Rectal smooth muscle tissue (tissue), 1 donor: Measurements from ENCODE around the gene ZP1.

Experiments
- H3K27ac ChIP-seq: one replicate; pipeline ENCODE4 v1.7.0; 2013; ENCODE audit warnings: low read depth, low read length, inconsistent platforms
- H3K27me3 ChIP-seq: one replicate; pipeline ENCODE4 v1.7.0; 2013; ENCODE audit warnings: low read length; ENCODE audit not compliant: control insufficient read depth, insufficient read depth
- H3K36me3 ChIP-seq: one replicate; pipeline ENCODE4 v1.7.0; 2013; ENCODE audit warnings: low read length; ENCODE audit not compliant: control insufficient read depth, insufficient read depth
- H3K4me1 ChIP-seq: one replicate; pipeline ENCODE4 v1.7.0; 2013; ENCODE audit warnings: low read length; ENCODE audit not compliant: control insufficient read depth, insufficient read depth
- H3K4me3 ChIP-seq: one replicate; pipeline ENCODE4 v1.7.0; 2013; ENCODE audit warnings: low read length
- H3K9ac ChIP-seq: one replicate; pipeline ENCODE4 v1.7.0; 2013; ENCODE audit warnings: low read length

The ZP1 gene

DNA sequence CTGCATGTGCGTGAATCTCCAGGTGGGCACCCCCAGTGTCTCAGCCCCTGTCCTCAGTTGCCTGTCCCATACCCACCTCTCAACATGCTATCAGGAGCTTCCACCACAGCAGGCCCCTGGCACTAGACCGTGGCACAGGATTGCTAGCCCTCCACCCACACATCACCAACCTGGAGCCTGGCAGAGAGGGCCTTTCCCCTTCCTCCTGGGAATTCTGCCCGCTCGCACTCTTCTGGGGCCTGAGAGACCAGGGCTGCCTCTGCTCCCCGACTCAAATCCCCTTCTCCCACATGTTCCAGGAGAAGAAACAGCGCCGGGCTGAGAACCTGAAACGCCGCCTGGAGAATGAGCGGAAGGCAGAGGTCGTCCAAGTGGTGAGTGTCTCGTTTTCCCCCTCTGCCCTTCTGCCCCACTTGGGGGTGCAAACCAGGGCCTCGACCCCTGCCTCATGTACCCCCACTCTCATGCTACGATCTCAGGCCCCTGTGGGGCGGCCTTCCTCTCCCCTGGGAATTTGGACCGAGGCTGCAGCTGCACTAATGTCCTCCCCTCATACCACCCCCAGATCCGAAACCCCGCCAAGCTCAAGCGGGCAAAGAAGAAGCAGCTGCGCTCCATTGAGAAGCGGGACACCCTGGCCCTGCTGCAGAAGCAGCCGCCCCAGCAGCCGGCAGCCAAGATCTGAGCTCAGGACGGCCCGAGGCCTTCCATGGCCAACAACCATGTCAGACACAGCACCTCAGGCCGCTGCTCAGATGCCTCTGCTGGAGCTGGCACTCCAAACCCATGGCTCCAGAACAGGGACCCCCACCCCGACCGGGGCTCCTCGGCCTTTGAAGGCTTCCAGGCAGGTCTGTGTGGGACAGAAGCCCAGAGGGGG is 17.5 kb upstream of the ZP1 start:
- Histone ChIP-seq H3K4me1 (no peaks in the 10 kb centered on the region), H3K27me3 (no peaks in the 10 kb centered on the region), H3K9ac (no peak overlapping the region), H3K4me3 (no peak overlapping the region), H3K36me3 (peaks cover 21% of the 10 kb centered on the region), H3K27ac (no peak overlapping the region)

DNA sequence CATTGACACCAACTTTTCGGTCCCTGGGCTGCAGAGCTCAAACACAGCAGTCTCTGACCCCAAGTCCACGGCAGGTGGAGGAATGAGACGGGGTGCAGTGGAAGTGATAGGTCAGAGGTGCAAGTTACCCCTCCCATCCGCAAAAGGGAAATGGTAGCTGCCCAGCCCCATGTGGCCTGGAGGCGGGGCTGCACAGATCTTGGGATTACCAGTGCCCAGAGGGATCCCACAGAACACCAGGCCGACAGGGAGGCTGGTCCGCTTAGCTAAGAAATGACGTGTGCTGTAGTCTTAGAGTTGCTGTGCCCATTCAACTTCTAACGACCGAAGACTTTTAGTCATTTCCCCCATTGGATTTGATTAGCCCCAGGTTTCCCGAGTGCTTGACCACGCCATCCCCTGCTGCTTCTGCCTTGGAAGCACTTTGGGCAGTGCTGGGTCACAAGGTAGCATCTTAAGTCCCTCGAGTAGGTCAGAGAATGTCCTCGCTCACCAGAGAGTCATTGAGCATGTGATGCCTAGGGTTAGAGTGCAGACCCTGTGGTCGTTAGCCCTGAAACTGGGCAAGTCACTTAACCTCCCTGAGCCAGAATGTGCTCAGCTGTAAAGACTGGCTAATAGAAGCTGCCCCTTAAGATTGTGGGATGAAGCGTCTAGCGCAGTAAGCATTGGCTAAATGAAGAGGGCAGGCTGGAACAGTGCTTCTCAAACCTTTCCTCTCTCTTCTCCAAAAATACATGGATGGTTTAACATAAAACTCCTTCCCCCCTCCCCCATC is 15.8 kb upstream of the ZP1 start:
- Histone ChIP-seq H3K36me3 (peaks cover 21% of the 10 kb centered on the region), H3K4me3 (peak overlapping the region; percentile 27), H3K27me3 (no peaks in the 10 kb centered on the region), H3K27ac (no peak overlapping the region), H3K9ac (no peak overlapping the region), H3K4me1 (no peaks in the 10 kb centered on the region)

DNA sequence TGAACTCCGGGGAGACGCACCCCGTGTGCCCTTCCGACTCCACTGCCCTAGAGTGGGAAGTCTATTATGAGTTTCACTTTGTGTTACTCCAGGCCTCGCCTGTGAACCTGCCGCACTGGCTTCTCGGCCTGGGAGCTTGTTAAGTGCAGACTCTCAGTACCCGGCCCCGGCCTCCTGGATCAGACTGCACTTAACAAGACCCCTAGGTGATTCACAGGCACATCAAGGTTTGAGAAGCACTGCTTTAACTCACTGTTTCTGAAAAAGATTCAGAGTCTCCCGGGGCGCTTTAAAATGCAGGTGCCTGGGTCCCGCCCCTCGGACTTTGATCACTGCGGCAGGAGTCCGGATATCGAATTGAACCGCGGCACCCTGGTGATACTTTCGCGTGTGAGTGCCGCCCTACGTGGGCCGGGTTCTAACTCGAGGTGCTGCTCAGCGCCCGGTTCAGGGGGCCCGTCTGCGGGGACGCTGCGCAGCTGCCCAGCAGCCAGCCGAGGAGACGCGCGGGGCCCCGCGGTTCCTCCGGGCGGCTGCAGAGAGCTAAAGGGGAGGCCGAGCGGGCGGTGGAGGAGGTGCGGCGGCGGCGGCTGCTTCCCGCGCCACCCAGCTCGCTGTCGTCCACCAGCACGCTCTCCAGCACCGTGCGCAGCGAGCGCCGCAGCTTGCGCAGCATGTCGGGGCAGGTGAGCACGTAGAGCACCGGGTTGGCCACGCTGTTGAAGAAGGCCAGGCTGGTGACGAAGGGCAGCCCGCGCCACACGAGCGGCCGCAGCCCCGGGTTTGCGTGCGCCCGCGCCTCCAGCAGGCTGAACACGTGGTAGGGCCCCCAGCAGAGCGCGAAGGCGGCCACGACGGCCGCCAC is 15.0 kb upstream of the ZP1 start:
- no peaks in the 10 kb centered on the region for H3K4me1 ChIP-seq
- peak overlapping the region; percentile 34 for H3K4me3 ChIP-seq
- no peak overlapping the region for H3K27ac ChIP-seq
- no peaks in the 10 kb centered on the region for H3K27me3 ChIP-seq
- H3K36me3 ChIP-seq = peaks cover 21% of the 10 kb centered on the region
- no peak overlapping the region for H3K9ac ChIP-seq

DNA sequence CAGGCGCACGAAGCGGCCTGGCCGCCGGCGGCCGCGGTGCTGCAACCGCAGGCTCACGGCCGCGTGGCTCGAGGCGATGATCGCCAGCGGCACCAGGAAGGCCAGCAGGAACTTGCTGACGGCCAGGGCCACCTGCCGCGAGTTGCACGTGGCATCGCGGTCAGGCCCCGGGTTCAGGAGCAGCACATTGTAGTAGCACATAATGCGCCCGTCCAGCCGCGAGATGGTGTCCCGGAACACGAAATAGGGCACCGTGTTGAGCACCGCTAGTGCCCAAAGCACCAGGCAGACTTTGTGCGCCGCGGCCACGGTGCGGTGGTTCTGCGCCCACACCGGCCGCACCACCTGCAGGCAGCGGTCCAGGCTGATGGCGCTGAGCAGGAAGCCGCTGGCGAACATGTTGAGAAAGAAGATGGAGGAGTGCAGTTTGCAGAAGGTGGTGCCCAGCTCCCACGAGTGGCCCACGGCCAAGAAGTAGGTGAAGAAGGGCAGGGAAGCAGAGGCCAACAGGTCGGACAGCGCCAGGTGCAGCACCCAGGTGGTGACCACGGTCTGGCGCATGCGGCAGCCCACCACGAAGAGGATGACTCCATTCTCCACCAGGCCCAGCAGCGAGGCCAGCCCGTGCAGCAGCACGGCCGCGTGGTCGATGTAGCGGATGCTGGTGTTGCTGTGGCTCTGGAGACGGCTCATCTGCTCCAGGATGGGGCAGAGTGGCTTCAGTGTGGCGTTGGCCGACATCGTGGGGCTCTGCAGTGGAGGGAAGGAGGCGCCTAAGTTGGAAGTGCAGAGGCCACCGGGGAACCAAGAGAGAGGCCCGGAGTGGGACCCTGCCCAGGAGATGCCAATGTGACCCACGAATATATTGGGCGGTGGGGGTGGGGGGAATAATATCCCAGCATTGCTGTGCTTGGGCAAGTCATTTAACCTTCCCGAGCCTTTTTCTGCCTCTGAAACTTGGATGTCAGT is 14.1 kb upstream of the ZP1 start:
- Histone ChIP-seq H3K27ac (no peak overlapping the region), H3K27me3 (no peaks in the 10 kb centered on the region), H3K4me3 (peak overlapping the region; percentile 17), H3K9ac (no peak overlapping the region), H3K4me1 (no peaks in the 10 kb centered on the region), H3K36me3 (peaks cover 15% of the 10 kb centered on the region)

DNA sequence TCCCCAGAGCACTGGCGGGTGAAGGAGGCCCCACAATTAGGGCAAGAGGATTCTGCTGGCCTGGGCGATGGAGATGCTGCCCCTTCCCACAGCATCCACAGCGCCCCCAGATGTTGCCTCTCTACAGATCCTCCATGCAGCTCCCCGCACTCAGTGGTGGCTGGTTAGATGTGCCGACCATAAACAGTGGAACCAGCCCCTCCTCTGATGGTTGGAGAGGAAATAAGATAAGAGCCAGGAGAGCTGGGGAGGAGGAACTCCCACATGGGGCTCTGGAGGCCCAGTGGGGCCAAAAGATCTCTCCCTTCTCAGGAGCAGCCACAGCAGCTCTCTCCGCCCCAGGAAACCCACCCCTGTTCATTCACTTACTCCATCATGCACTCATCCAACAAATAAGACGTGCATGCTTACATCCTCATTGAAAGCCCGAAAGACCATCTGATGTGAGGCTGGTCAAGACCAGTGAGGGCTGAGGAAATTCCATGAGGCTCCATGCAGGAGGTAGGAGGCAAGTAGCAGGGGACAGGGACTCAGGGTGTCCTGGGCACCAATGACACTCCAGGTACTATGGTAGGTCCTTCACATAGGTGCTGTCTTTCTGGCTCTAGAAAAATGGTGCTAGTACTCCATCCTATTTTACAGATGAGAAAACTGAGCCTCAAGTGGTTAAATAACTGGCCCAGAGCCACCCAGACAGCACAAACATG is 13.0 kb upstream of the ZP1 start:
- Histone ChIP-seq H3K36me3 (peaks cover 8% of the 10 kb centered on the region), H3K4me1 (no peaks in the 10 kb centered on the region), H3K27ac (no peak overlapping the region), H3K9ac (no peak overlapping the region), H3K27me3 (no peaks in the 10 kb centered on the region), H3K4me3 (peak overlapping the region; percentile 5)

GRCh38 chr11:60854847-60855725 is 12.3 kb upstream of the ZP1 start:
- Histone ChIP-seq H3K27ac (no peak overlapping the region), H3K9ac (no peak overlapping the region), H3K4me1 (no peaks in the 10 kb centered on the region), H3K27me3 (no peaks in the 10 kb centered on the region), H3K36me3 (peaks cover 5% of the 10 kb centered on the region), H3K4me3 (peak overlapping the region; percentile 12)

DNA sequence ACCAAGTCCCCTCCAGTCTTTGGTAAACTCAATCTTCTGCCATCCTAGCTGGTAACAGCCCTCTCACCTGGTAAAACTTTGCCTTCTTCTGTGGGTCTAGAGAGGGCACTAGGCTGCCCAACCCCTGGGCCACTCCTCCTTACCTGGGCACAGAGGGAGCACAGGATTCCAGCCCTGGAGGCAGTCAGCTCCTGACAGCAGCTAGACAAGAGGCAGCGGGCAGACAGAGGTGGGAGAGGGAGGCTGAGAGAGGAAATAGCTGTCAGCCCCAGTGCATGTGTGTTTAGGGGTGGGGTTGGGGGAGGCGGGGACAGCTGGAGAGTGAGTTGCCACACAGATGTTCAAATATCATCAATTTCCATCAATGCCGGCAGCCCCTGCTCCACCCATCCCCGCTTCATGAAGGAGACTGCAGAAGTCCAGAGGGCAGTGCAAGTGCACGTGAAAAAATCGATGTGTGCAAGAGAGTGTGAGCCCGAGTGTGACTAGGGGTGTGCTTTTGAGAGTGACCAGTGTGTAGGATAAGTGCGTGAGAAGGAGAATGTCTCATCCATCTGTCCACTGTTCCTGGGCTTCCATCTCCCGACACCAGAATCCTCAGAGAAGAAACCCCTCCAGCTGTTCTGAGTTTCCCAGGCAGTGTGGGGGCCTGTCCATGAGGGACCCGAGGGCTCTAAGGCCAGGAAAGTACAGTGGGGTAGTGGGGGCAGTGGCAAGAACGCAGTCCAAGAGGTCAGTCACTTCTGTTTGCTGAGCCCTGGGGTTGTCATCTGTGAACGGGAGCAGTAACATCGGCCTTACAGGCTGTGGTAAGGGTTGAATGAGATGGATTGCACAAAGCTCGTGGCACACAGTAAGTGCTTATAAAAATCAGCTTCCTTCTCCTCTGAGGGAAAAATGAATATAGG is 11.4 kb upstream of the ZP1 start, which contains the start of gene PTGDR2:
Gene PTGDR2, minus strand, starts transcription at position 225 of the 908 bp plus-strand sequence. CDS start 2,228 bp downstream, outside the sequence.
- Histone ChIP-seq H3K36me3 (peaks cover 2% of the 10 kb centered on the region), H3K27ac (no peak within 1 kb of the TSS), H3K4me1 (no peaks in the 10 kb centered on the region), H3K4me3 (peak within 1 kb of the TSS; percentile 12), H3K9ac (no peak within 1 kb of the TSS), H3K27me3 (no peaks in the 10 kb centered on the region)

- H3K9ac ChIP-seq = no peak overlapping the region
- H3K36me3 ChIP-seq = no peaks in the 10 kb centered on the region
- no peak overlapping the region for H3K4me3 ChIP-seq
- H3K27ac ChIP-seq = no peak overlapping the region
- H3K4me1 ChIP-seq = no peaks in the 10 kb centered on the region
- no peaks in the 10 kb centered on the region for H3K27me3 ChIP-seq
Measured at GRCh38 chr11:60857378-60858232, 9.7 kb upstream of the ZP1 start.

- Histone ChIP-seq H3K9ac (no peak overlapping the region), H3K36me3 (no peaks in the 10 kb centered on the region), H3K4me3 (no peak overlapping the region), H3K27ac (no peak overlapping the region), H3K27me3 (no peaks in the 10 kb centered on the region), H3K4me1 (no peaks in the 10 kb centered on the region)
Measured at GRCh38 chr11:60858236-60858635, 9.1 kb upstream of the ZP1 start.
